HL-60 (cell line): ENCODE results near the gene PRKCD.

Source experiments
- GABPA ChIP-seq: IDR thresholded peaks from 2 replicates; pipeline ENCODE4 v1.6.1; 2012; ENCODE audit warnings: low read depth
- POLR2AphosphoS5 ChIP-seq: IDR thresholded peaks from 2 replicates; pipeline ENCODE4 v1.6.1; 2012; ENCODE audit warnings: low read depth
- SPI1 ChIP-seq: IDR thresholded peaks from 2 replicates; pipeline ENCODE4 v1.6.1; 2012; ENCODE audit warnings: low read depth, mild to moderate bottlenecking, borderline replicate concordance
- TF ChIP-seq, protein P1 (sequence below): IDR thresholded peaks from one replicate; pipeline ENCODE4 v1.5.1; 2011; ENCODE audit warnings: low read length, control low read depth, inconsistent platforms; ENCODE audit not compliant: insufficient read depth

DNA sequence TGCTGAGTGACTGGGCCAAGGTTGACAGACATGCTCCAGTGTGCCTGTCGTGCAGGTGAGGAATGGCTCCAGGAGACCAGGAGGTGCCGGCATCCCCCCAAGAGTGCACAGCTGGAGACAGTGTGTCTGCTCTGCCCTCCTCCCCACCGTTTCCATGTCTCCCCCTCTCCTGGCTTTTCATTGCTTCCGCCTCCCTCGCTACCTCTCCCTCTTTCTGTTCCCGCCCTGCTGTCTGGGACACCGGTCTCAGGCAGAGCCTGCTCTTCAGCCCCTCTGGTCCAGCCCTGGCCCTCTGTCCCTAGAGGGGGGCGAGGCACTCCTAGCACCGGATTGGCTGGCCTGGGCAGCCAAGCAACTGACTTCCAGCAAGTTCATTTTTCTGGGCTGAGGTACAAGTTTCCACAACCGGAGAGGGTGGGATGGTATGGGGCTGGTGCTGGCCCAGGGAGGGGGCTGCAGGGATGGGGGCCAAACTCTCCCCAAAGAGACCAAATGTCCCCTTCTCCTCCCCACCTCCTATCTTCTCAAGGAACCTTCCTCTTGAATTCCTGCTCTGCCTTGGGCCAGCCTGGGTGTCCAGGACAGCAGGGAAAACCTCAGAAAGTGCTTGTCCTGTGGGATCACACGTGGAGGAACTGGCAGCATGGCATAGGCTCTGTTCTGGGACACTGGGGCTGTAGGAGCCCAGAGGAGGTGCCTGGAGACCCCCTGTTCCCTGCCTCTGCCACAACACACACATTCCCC lies 32.6 kb downstream of the PRKCD start:
- TF ChIP-seq, protein P1, sequence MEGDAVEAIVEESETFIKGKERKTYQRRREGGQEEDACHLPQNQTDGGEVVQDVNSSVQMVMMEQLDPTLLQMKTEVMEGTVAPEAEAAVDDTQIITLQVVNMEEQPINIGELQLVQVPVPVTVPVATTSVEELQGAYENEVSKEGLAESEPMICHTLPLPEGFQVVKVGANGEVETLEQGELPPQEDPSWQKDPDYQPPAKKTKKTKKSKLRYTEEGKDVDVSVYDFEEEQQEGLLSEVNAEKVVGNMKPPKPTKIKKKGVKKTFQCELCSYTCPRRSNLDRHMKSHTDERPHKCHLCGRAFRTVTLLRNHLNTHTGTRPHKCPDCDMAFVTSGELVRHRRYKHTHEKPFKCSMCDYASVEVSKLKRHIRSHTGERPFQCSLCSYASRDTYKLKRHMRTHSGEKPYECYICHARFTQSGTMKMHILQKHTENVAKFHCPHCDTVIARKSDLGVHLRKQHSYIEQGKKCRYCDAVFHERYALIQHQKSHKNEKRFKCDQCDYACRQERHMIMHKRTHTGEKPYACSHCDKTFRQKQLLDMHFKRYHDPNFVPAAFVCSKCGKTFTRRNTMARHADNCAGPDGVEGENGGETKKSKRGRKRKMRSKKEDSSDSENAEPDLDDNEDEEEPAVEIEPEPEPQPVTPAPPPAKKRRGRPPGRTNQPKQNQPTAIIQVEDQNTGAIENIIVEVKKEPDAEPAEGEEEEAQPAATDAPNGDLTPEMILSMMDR: no peak
- TF ChIP-seq GABPA (no peak), SPI1 (no peak), POLR2AphosphoS5 (peak; percentile 28; the same call in 1 of the 2 replicates)
